Measurements from ENCODE around the gene FBXW7. TPM values are rescaled to one million over a fixed set of nuclear protein-coding genes. Genes with fewer than 3 reads are reported as not detected.

FBXW7 gene
- total RNA-seq, 1 experiment from 2014 or later: 27.1 TPM

DNA sequence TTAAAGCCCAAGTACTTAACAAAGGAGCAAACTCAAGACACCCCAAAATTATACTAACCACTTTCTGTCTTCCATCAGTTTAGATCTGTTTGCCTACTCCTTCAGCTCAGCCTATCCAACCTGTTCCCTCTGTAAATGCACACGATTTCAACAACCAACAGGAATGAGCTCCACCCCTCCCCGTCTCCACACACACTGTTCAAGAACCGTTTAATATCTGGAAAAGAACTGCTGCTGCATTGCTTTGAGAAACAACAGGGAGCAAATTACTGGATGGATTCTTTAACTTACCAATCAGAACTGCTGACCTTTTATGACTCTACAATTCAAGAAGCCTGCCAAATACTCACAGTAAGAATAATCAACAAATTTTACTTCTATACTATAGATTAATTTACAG lies 87.0 kb downstream of the FBXW7 start:
- TF ChIP-seq, protein P1, sequence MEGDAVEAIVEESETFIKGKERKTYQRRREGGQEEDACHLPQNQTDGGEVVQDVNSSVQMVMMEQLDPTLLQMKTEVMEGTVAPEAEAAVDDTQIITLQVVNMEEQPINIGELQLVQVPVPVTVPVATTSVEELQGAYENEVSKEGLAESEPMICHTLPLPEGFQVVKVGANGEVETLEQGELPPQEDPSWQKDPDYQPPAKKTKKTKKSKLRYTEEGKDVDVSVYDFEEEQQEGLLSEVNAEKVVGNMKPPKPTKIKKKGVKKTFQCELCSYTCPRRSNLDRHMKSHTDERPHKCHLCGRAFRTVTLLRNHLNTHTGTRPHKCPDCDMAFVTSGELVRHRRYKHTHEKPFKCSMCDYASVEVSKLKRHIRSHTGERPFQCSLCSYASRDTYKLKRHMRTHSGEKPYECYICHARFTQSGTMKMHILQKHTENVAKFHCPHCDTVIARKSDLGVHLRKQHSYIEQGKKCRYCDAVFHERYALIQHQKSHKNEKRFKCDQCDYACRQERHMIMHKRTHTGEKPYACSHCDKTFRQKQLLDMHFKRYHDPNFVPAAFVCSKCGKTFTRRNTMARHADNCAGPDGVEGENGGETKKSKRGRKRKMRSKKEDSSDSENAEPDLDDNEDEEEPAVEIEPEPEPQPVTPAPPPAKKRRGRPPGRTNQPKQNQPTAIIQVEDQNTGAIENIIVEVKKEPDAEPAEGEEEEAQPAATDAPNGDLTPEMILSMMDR (conservative IDR thresholded peaks at IDR 0.05): no peak
- no peak overlapping the region for H3K4ac ChIP-seq (ENCODE audit: low read depth, low read length)
- H4K91ac ChIP-seq (ENCODE audit: insufficient read length, low read depth, low read length): no peak overlapping the region
- no peak overlapping the region for H3K23ac ChIP-seq (ENCODE audit: insufficient read length, low read depth, low read length)
- no peaks in the 10 kb centered on the region; the same call in 1 of the 2 replicates for H3K79me2 ChIP-seq (ENCODE audit: insufficient read depth, low read length)
- H3K4me1 ChIP-seq (ENCODE audit: insufficient read depth, low read length): no peaks in the 10 kb centered on the region
- H4K8ac ChIP-seq (replicated peaks; ENCODE audit: insufficient read length, low read depth, low read length): no peak overlapping the region
- H3K14ac ChIP-seq (ENCODE audit: insufficient read depth, low read length): no peak overlapping the region
- no peak overlapping the region for H2BK120ac ChIP-seq (ENCODE audit: low read depth, low read length, poor library complexity, severe bottlenecking)
- no peaks in the 10 kb centered on the region for H3K79me1 ChIP-seq (ENCODE audit: insufficient read depth, low read depth, low read length, poor library complexity, severe bottlenecking)
- Mint-ChIP-seq H3K4me1 (peaks cover 4 to 7% of the 10 kb centered on the region in 2 experiments; a peak in 2 of 4 replicates), H3K27me3 (ENCODE audit: low read depth) (no peaks in the 10 kb centered on the region), H3K4me3 (no peak overlapping the region), H3K36me3 (ENCODE audit: insufficient read depth in 1 of 3, low read depth in 3 of 3) (no peaks in the 10 kb centered on the region), H3K27ac (no peak overlapping the region), H3K9me3 (no peaks in the 10 kb centered on the region)
- no peak overlapping the region for H2BK15ac ChIP-seq (ENCODE audit: low read depth, low read length)
- no peak overlapping the region for H2BK12ac ChIP-seq (ENCODE audit: insufficient read length, low read depth, low read length)
- DNase-seq: no peak
- H3K27me3 ChIP-seq (ENCODE audit: insufficient read depth, low read length): no peaks in the 10 kb centered on the region
- no CpG with 5 or more reads among the region's 3 CpGs for WGBS (ENCODE audit: extremely low coverage, insufficient read length, low lambda C conversion rate)
- no peak overlapping the region for H3K9ac ChIP-seq (ENCODE audit: extremely low read depth, insufficient read length, low read length)
- H2AK5ac ChIP-seq (ENCODE audit: insufficient read length, low read length): no peak overlapping the region
- H4K20me1 ChIP-seq (ENCODE audit: control insufficient read depth, insufficient read depth, insufficient read length): no peaks in the 10 kb centered on the region
- H3T11ph ChIP-seq (ENCODE audit: low read length): no peak overlapping the region
- H3K27ac ChIP-seq (ENCODE audit: insufficient read length, low read depth, low read length): no peak overlapping the region
- H3K9me3 ChIP-seq (ENCODE audit: control insufficient read depth, low read depth, low read length): no peaks in the 10 kb centered on the region
- no peak overlapping the region for H2AFZ ChIP-seq (ENCODE audit: low read length)
- no peak overlapping the region for H3K4me2 ChIP-seq (ENCODE audit: insufficient read depth, insufficient read length, low read length)
- H3K56ac ChIP-seq (ENCODE audit: insufficient read length, low read depth, low read length): no peak overlapping the region
- H3K18ac ChIP-seq (ENCODE audit: insufficient read length, low read depth, low read length): no peak overlapping the region
- no peak overlapping the region for H2BK5ac ChIP-seq (ENCODE audit: insufficient read length, low read length)
- no peak overlapping the region for H4K5ac ChIP-seq (ENCODE audit: insufficient read length, low read depth, low read length)
- H2BK20ac ChIP-seq (ENCODE audit: low read depth, low read length, poor library complexity, severe bottlenecking): no peak overlapping the region
- no peaks in the 10 kb centered on the region for H3K23me2 ChIP-seq (ENCODE audit: insufficient read length, low read depth, low read length, poor library complexity, severe bottlenecking)
